GM21737 (cell line): ENCODE measurements around the gene STT3B.
"Not testable (repeated sequence)": the region's sequence is repeated elsewhere in the genome, so short reads cannot be mapped to it uniquely, and the experiment has no call there.

Source experiments
- ATAC-seq: cut with Tn5 transposase; IDR thresholded peaks from one replicate; pipeline ENCODE4 v1.9.1; 2021; ENCODE audit warnings: mild to moderate bottlenecking, moderate library complexity; ENCODE audit not compliant: unreplicated experiment

STT3B gene

DNA sequence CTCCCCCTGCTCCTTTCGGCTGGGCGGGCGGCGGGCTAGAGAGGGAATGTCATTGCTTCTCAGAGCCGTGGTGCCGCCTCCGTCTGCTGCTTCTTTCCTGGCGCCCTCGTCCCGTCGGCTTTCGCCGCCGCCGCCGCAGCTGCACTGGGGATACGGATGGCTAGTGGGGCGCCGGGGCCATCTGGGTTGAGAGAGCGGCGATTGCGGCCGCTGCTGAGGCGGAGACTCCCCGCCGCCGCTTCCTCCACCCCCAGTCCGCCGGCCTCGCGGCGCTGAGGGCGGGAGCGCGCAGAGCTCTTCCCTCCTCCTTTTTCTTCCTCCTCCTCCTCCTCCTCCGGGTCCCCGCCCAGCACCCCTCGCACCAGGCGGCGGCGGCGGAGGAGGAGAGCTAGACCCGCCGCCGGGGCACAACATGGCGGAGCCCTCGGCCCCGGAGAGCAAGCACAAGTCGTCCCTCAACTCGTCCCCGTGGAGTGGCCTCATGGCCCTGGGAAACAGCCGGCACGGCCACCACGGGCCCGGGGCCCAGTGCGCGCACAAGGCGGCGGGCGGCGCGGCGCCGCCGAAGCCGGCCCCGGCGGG, at the start of gene STT3B:
TSS of gene STT3B (plus strand) at position 339 of the 582 bp plus-strand sequence. CDS start at position 413, 74 bp downstream.
- ATAC-seq: peak; percentile 47

DNA sequence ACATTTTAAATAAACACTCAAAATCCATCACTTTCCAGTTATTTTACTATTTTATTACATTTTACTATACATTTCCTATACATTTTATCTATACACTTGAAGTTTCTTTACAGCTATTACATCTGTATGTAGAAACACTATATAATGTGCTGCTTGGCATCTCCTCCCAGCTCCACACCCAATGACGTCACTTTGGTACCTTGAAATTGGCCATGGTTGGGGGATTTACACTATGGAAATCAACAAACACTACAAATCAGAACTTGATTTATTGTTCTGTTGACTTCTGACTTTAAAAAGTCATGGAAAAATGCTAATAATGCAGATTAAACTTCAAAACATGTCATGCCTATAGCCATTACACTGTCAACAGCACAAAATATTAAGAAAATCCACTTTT, 48.9 kb upstream of the STT3B start:
- no peak for ATAC-seq

DNA sequence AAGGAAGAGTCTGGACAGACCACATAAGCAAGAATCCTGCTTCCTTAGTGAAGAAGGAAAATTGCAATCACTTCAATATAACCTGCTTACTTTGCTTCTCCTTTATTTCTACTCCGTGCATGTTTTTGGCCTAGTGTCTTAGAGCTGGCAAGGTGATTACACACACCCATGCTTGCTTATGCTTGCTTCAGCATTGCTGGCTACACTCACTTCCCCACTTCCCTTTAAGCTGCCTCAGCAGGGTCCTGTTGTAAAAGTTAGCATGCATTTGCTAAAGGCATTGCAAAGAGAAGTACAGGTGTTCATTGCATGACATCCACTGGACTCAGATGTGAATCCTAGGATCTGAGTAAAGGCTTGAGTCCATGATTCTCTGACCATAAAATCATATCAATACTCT, 47.5 kb upstream of the STT3B start:
- no peak for ATAC-seq

DNA sequence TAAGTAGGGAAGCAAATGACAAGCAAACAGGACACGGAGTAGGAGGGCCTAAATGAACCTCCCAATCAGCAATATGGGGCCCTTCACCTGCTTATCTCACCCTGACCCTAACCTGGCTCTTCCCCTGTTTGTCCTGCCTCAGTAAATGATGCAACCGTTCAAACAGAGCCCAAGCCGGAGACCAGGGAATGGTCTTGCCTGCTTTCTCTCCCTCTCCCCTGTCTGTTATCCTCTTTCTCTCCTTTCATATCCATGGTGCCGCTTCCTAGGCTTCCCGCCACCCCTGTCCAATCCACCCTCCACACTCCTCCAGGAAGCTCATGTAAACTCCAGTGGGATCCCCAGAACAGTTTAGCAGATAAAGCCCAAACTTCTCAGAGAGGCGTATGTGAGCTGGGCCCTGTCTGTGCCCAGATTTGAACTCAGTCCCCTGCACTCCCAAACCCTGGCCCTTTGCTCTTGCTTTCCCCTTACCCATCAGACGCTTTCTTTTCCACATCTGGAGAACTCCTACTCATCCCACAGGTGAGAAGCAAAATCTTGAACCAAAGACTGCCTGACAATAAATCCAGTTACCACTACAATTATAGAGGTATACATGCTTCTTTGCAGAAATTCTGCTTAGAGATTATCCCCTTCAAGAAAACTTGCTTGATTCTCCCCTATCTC, 45.7 kb upstream of the STT3B start:
- no peak for ATAC-seq

DNA sequence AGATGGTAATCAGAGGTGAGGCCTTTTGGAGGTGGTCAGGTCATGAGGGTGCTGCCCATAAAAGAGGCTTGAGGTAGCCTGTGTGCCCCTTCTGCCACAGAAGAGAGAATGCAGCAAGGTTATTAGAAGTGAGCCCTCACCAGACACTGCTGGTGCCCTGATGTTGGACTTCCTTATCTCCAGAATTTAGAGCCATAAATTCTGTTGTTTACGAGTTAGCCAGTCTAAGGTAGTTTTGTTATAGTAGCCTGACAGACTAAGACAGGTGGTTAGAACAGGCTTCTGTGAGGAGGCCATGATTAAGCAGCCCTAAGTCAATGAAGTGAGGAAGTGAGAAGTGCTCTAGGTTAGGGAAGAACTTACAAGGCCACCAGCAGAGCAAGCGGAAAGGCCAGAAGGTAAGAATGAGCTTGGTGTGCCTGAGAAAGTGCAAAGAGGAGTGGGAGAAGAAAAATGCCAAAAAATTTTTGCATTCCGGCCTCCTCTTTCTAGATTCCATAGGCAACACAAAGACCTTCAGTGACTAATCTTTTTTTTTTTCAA, 44.2 kb upstream of the STT3B start:
- no peak for ATAC-seq

DNA sequence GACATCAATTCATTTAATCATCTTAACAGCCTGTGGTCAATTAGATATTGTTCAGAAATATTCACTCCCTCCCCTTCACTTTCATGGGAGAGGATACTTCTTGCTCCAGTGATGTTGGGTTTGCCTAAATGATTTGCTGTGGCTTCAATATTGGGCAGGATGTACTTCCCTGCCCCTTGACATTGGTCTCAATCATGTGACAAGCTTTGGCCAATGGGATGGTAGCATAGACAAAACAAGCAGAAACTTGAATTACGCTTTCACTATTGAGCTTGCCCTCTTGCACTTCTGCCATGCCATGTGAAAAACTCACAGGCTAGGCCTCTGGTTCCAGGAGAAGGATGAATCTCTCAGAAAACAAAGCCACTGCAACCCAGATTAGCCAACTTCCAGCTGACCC, 42.2 kb upstream of the STT3B start:
- no peak for ATAC-seq

DNA sequence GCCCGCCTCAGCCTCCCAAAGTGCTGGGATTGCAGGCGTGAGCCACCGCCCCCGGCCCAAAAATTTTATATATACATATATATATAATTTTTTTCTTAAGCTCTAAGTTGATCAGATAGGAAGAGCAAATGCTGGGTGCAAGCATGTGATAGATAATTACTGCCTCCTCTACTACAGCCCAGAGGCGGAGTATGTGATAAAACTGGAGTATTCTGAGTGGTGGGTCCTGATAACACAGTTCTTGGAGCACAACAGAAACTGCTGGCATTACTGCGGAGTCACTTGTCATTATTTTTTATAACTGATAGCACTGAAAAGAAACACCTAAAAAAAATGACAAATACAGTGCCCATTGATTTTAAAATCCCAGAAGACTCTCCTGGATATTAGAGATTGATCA, 41.1 kb upstream of the STT3B start:
- ATAC-seq: no peak

DNA sequence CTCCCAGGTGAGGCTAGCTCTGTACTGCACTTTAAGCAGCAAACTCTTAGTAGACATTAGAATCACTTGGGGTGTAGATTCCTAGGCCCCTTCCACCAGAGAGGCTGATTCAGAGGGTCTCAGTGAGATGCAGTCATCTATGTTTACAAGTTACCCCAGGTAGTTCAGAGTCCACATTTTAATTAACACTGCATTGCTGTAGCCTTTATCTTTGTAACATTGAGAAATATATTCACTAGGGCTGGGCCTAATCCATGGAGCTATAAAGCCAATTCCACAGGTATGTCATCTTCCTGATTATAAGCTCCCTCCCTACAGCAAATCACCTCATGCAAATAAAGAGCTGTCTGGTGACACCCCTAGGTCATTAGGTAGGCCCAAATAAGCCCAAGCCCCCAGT, 39.6 kb upstream of the STT3B start:
- no peak for ATAC-seq

DNA sequence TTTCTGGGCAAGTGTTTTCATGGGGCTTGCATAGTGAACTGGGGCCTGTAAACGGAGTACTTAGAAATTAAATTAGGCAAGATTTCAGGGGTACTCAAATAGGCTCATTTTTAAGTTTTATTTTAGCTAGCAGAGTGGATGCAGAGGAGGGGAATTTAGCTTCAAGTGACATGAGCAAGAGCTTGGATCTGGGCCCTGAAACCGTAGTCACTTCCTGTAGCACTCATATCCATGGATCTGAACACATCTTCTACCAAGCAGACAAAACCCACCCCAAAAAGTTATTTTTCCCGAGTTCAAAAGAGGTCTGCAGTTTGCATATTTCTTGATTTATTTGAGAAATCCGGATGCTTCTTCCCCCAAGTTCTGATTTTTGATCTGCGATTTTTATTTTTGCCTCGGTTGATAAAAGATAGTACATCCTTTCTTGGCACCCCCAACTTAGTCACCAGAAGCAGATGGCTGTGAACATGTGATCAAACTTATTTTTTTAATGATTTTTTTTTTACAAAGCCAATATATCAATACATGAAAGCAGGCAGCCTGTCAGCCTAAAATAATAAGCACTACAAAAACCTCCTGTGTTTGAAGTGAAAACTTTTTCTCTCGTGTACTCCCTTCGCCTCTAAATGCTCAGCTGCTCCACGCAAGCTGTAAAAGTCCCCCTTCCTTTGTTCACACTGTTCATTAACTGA, 36.6 kb upstream of the STT3B start:
- ATAC-seq: no peak

DNA sequence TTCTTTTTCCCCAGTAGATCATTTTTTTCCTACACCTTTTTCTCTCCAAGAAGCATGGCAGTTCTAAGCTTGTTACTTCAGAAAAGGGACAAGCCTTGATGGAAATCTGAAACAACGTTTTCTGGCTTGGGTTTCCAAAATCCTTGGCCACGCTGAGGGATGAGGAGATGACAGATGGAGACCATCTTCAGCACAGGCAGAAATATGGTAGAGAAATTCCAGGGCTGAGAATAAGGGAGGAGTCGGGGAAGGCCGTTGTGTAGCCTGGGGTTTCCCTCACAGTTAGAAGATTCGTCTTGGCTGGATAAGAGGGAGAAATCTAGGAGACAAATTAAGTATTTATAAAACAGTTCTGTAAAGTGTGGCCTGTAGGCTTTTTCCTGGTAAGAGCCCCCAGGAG, 33.9 kb upstream of the STT3B start:
- ATAC-seq: no peak

DNA sequence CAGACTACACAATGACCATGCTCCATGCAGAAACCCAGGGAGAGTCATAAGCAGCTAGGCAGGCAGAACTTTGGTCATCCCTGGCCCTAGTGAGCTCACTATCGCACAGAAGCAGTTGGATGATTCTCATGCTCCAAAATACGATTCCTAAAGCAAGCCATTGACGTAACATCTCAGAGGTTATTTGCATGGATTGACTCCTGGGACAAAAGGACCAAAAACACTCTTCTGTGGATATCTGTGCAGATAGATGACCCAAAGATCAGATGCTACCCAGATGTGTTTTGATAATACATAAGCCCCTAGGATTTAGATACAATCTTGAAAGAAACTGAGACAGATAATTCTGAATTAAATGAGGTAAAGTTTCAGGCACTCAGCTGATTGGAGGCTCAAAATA, 33.4 kb upstream of the STT3B start:
- ATAC-seq: no peak

DNA sequence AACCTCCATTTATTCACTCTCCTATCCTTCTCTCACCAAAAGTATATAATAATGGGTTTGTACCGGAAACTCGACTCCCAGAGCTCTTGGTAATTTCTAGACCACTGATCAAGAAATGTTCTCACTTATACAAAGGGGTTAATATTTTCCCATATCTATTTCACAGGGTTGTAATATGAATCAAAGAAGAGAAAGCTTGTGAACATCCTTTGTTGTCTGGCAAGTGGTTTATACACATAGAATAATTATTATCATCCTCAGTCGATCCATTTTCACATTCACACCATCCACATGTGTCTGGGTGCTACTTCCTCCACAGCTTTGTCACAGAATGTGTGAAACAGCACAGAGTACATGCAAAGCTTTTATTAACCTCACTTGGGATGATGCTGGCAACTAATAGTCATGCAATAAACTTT, 29.9 kb upstream of the STT3B start:
- ATAC-seq: no peak

DNA sequence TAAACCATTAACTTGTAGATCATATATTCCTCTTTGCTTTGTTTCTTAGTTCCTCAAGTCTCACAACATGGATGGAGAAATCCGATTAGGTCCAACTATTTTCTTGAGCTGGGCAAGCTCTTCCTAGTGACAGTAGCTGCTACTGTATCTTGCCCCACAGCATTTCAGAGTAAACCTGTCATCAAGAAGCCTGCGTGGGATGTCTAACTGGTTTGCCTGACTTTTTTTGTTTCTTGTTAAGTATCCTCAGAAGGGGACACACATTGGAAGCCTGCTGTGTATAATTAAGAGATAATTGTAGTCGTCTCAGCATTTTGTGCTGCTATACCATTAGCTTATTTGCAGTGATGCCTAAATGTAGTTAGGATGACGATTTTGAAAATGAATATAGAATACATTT, 29.3 kb upstream of the STT3B start:
- no peak for ATAC-seq

DNA sequence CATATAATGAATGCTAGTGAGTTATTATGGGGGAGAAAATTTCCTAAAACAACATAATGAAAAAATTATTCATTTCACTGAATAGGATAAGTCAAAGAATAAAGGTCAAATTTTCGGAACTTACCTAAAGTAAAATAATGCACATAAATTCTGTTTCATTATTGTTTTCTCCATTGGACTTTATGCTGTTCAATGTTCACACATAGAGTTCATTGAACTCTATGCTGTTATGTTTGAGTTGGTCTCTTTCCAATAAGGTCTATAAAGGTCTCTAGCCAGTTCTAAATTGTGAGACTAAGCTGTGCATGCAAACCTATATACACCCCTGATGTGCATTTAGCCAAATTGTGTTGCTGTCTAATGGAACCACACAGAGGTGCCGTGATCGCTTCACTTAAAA, 28.5 kb upstream of the STT3B start:
- no peak for ATAC-seq

DNA sequence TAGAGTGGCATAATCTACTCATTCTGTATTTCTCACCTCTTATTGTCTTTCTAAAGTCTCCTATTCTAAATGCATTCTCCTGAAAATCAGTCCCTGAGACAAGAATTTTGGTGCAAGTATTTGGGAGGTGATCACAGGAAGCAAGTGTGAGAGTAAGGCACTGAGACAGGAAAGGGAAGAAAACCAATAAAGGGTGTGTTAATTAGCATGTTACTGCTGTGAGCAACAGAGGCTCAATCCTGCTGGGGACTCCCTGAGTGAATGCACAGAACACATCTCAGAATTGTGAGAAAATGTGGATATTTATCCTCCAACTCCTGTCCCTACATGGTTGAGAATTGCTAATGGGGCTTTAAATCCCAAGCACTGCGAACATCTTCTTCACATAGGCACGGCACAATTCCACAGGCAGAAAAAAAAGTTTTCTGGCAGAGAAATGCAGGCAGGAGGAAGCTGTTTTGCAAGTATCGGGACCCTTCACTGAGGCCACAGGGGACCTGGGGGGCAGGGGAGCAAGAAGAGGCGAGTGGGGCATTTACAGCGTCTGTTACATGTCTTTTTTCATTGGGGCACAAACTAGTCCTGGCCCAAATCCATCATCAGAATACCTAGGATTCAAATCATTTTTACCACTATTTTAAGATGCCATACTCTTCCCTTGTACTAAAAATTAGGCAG, 27.2 kb upstream of the STT3B start:
- no peak for ATAC-seq

DNA sequence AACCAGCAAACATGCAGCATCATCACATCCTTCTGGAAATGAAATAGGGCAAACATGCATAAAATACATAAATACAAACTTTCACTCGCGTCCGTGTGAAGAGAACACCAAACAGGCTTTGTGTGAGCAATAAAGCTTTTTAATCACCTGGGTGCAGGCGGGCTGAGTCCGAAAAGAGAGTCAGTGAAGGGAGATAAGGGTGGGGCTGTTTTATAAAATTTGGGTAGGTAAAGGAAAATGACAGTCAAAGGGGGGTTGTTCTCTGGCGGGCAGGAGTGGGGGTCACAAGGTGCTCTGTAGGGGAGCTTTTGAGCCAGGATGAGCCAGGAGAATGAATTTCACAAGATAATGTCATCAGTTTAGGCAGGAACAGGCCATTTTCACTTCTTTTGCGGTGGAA, 26.2 kb upstream of the STT3B start:
- ATAC-seq: not testable (repeated sequence)

DNA sequence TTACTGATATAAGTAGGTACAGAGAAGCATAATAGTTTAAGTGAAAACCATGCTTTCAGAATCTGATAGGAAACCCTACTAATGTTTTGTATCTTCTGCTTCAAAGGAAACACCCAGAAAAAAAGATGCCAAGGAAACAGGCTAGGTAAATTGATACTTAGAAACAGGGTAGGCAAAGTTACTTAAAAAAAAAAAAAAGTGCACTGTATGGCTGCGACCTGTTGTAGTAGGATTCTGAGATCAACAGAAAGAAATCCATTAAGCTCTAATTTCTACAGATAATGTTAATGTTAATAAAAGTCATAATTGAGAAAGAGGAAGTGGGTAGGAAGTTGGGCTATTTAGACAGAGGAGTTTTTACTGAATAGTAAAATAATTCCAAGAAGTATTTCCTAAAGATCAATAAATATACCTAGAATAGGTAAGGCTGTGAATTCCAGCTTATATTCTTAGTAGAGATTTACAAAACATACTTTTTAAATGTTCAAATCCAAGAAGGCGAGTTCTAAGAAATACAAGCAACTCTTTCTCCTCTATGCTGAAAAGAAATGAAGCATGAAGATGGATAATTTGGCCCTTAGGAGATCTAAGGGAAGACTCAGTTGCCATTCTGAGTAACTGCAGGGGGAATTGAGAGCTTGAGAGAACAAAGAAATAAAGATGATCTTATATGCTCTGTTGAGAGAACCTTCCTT, 24.1 kb upstream of the STT3B start:
- no peak for ATAC-seq

DNA sequence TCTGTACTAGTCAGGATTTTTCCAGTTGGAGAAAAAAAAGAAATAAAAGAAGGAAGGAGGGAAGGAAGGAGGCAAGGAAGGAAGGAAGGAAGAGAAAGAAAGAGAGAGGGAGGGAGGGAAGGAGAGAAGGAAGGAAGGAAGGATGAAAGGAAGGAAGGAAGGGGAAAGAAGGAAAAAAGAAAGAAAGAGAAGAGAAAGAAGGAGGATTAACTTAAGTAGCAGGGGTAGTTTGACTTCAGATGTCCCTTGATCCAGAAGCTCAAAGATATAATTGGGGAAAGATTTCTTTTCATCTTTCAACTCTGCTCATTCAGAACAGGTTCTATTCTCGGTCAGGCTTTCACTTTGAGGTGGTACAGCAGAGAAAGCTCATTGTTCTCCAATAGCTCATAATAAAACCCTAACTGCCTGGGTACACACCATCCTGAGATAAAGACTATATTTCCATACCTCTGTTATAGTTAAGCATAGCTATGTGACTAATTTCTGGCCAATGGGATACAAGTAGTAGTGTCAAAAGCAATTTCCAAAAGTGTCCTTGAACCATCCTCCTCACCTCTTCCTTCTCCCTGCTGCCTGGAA, 23.5 kb upstream of the STT3B start:
- no peak for ATAC-seq

DNA sequence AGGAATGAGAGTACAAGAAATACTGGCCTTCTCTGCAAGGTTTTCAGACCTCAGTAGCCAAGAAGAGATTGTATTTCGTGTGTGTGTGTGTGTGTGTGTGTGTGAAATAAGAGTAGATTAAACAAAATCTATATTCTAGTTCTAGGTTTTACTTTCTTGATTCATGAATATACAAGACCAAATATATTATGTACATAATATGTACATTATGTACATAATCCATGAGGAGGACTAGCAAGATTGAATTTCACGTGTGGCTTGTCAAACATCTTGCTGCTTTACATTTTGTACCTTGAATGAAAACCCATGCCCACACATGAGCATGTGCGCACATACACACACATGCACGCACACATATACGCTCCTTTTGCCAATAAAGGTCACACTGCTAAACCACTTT, 18.2 kb upstream of the STT3B start:
- no peak for ATAC-seq

DNA sequence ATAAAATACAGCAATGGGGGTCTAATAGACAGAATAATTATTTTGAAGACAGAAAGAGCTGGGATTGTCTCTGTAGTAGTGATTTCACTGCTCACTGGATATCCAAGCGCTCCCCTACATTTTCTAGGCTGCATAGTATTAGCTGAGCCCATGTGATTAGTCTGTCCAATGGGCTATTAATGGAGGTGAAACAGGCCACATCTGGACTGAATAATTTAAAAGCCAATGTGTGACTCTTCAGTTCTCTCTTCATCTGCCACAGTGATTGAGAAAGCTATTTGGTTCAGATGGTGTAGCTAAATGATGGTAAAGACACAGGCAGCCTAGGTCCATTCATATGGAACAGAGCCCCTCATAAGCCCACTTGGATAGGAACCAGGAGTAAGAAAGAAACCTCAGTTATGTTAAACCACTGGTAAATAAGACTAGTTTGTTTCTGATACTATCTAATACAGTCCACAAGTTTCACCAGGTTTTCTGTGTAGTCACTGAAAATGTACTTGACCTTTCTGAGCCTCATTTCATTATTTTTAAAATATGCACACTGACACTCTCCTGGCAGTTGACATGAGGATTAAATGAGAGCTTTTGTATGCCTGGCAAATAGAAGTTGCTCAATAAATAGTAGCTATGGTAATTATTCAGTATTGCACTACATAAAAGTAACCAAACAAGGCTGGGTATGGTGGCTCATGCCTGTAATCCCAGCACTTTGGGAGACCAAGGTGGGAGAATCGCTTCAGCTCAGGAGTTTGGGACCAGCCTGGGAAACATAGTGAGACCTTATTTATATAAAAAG, 17.0 kb upstream of the STT3B start:
- no peak for ATAC-seq
